Breast epithelium (tissue), 3 donors: ENCODE results near the gene EIF3K.
A peak's percentile ranks its signal among the peaks of the same experiment; 100 is the strongest.

Source experiments
- POLR2A ChIP-seq: fragments of 450-650 bp; IDR thresholded peaks from one replicate; pipeline ENCODE4 v1.6.1; 2016; ENCODE audit warnings: antibody characterized with exemption, mild to moderate bottlenecking, moderate library complexity
- POLR2AphosphoS5 ChIP-seq, 3 donors: sonication (generic); formaldehyde crosslinking; IDR thresholded peaks; one replicate each; pipeline ENCODE4 v1.6.1; 2017; ENCODE audit warnings: antibody characterized with exemption in 3 of 3
- TF ChIP-seq, protein P1 (sequence below), 3 donors: fragments of 450-650 bp; IDR thresholded peaks; one replicate each; pipeline ENCODE4 v1.5.1; 2016 to 2017; ENCODE audit warnings: antibody characterized with exemption in 3 of 3, mild to moderate bottlenecking in 3 of 3, moderate library complexity in 3 of 3

DNA sequence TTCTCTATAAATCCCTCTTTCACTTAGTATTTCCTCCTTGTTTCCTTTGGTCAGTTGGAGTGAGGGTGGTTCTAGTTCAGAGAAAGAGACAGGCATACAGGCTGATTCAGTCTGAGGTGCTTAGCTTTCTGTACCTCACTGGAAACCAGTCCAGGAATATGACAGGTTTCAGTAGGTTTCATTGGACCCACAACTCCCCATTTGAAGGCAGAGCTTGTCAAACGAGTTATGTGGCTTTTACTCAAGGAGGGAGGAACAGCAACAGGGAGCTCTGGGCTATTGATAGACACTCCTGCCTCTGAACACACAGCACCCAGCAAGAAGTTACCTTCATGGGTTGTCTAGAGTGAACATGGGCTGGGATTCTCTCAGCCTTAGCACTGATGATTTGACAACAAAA lies 43.0 kb downstream of the EIF3K start:
- TF ChIP-seq POLR2A (peak; percentile 10), POLR2AphosphoS5 (IDR thresholded peaks at IDR 0.05) (peak in 2 of 3 donors; percentile 53 to 83)
- TF ChIP-seq, protein P1, sequence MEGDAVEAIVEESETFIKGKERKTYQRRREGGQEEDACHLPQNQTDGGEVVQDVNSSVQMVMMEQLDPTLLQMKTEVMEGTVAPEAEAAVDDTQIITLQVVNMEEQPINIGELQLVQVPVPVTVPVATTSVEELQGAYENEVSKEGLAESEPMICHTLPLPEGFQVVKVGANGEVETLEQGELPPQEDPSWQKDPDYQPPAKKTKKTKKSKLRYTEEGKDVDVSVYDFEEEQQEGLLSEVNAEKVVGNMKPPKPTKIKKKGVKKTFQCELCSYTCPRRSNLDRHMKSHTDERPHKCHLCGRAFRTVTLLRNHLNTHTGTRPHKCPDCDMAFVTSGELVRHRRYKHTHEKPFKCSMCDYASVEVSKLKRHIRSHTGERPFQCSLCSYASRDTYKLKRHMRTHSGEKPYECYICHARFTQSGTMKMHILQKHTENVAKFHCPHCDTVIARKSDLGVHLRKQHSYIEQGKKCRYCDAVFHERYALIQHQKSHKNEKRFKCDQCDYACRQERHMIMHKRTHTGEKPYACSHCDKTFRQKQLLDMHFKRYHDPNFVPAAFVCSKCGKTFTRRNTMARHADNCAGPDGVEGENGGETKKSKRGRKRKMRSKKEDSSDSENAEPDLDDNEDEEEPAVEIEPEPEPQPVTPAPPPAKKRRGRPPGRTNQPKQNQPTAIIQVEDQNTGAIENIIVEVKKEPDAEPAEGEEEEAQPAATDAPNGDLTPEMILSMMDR (IDR thresholded peaks at IDR 0.05), result no peak
